PC-3 (cell line): Measurements from ENCODE around the gene BCORL1.

Experiments
- EZH2 ChIP-seq: fragments of 300-600 bp; sonication (generic); IDR thresholded peaks from one replicate; pipeline ENCODE4 v1.6.1; 2017; ENCODE audit warnings: antibody characterized with exemption, mild to moderate bottlenecking, low read length; ENCODE audit not compliant: unreplicated experiment
- EZH2phosphoT487 ChIP-seq: fragments of 300-600 bp; sonication (generic); IDR thresholded peaks from 2 replicates; pipeline ENCODE4 v1.6.1; 2018; ENCODE audit warnings: mild to moderate bottlenecking, antibody characterized with exemption, low read length, borderline replicate concordance
- TF ChIP-seq, protein P1 (sequence below): fragments of 300-600 bp; sonication (generic); conservative IDR thresholded peaks from 2 replicates; pipeline ENCODE4 v1.5.1; 2017; ENCODE audit warnings: antibody characterized with exemption, low read depth, mild to moderate bottlenecking, low read length

DNA sequence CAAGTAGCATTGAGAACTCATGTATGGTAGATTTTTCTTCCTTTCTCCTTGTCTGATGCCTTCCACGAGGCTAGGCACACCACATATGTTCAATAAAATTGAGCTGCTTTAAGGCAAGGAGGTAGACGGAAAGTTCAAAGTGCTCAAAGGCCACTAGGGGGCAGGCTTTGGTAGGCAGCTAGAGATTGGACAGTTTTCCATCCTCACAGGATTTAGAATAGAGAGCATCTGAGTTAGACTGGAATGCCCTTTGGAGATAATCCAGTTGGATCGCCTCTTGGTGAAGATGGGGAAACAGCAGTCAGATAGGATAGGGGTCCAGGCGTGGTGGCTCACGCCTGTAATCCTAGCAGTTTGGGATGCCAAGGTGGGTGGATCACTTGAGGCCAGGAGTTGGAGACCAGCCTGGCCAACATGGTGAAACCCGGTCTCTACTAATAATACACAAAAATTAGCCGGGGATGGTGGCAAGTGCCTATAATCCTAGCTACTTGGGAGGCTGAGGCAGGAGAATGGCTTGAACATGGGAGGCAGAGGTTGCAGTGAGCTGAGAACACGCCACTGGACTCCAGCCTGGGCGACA lies 97.5 kb downstream of the BCORL1 start:
- TF ChIP-seq, protein P1, sequence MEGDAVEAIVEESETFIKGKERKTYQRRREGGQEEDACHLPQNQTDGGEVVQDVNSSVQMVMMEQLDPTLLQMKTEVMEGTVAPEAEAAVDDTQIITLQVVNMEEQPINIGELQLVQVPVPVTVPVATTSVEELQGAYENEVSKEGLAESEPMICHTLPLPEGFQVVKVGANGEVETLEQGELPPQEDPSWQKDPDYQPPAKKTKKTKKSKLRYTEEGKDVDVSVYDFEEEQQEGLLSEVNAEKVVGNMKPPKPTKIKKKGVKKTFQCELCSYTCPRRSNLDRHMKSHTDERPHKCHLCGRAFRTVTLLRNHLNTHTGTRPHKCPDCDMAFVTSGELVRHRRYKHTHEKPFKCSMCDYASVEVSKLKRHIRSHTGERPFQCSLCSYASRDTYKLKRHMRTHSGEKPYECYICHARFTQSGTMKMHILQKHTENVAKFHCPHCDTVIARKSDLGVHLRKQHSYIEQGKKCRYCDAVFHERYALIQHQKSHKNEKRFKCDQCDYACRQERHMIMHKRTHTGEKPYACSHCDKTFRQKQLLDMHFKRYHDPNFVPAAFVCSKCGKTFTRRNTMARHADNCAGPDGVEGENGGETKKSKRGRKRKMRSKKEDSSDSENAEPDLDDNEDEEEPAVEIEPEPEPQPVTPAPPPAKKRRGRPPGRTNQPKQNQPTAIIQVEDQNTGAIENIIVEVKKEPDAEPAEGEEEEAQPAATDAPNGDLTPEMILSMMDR: peak; percentile 86
- TF ChIP-seq EZH2 (no peak), EZH2phosphoT487 (no peak)
